Nephron (organoid): Measurements from ENCODE around the gene SELENOH.
"Not testable (repeated sequence)": the region's sequence is repeated elsewhere in the genome, so short reads cannot be mapped to it uniquely, and the experiment has no call there.

Experiments
- H3K27ac Mint-ChIP-seq, 3 experiments: 2 replicates each; pipeline ENCODE4 v1.8.0; 2020; ENCODE audit warnings: mixed read lengths in 3 of 3, mild to moderate bottlenecking in 2 of 3, moderate library complexity in 1 of 3
- H3K27me3 Mint-ChIP-seq: 2 replicates; pipeline ENCODE4 v1.8.0; 2021; ENCODE audit warnings: low read depth, mild to moderate bottlenecking, moderate library complexity, mixed read lengths
- H3K36me3 Mint-ChIP-seq: 2 replicates; pipeline ENCODE4 v1.8.0; 2020; ENCODE audit warnings: low read depth, mixed read lengths
- H3K4me1 Mint-ChIP-seq: 2 replicates; pipeline ENCODE4 v1.8.0; 2020; ENCODE audit warnings: mixed read lengths
- H3K4me3 Mint-ChIP-seq, 3 experiments: 2 replicates each; pipeline ENCODE4 v1.8.0; 2020; ENCODE audit warnings: mild to moderate bottlenecking in 3 of 3, mixed read lengths in 3 of 3, moderate library complexity in 2 of 3
- H3K9me3 Mint-ChIP-seq: 2 replicates; pipeline ENCODE4 v1.8.0; 2020; ENCODE audit warnings: mixed read lengths
- CTCF ChIP-seq, 3 experiments: fragments of 200-600 bp; sonication (generic); IDR thresholded peaks; one replicate each; pipeline ENCODE4 v1.5.0; 2021; ENCODE audit warnings: antibody characterized with exemption in 3 of 3; ENCODE audit not compliant: unreplicated experiment in 3 of 3

The SELENOH gene

GRCh38 chr11:57704932-57705331 lies 36.4 kb upstream of the SELENOH start:
- Mint-ChIP-seq H3K27me3 (no peaks in the 10 kb centered on the region), H3K27ac (no peak overlapping the region), H3K36me3 (peaks cover 50% of the 10 kb centered on the region), H3K9me3 (no peaks in the 10 kb centered on the region), H3K4me1 (no peaks in the 10 kb centered on the region), H3K4me3 (no peak overlapping the region)
- TF ChIP-seq CTCF (IDR thresholded peaks at IDR 0.05; ENCODE audit: unreplicated experiment in 3 of 3), result no peak

- not testable (repeated sequence) for H3K9me3 Mint-ChIP-seq, H3K4me3 Mint-ChIP-seq, H3K4me1 Mint-ChIP-seq, H3K27ac Mint-ChIP-seq, H3K27me3 Mint-ChIP-seq
- peaks cover 48% of the 10 kb centered on the region for H3K36me3 Mint-ChIP-seq
These were observed 35.9 kb upstream of the SELENOH start for GRCh38 chr11:57705432-57705831.

GRCh38 chr11:57709802-57710367 lies 31.4 kb upstream of the SELENOH start:
- Mint-ChIP-seq H3K4me1 (peaks cover 26% of the 10 kb centered on the region), H3K36me3 (peaks cover 39% of the 10 kb centered on the region), H3K9me3 (peaks cover 3% of the 10 kb centered on the region), H3K27me3 (no peaks in the 10 kb centered on the region), H3K4me3 (peak overlapping the region in 2 of 3 experiments; percentile 93 to 95), H3K27ac (no peak overlapping the region)
- no peak for TF ChIP-seq CTCF (IDR thresholded peaks at IDR 0.05; ENCODE audit: unreplicated experiment in 3 of 3)

- H3K4me1 Mint-ChIP-seq, result peaks cover 26% of the 10 kb centered on the region
- peak within 1 kb of the TSS; percentile 93 to 95 (median 94) for H3K4me3 Mint-ChIP-seq
- H3K27ac Mint-ChIP-seq, result peak within 1 kb of the TSS; percentile 84 to 95 (median 86)
- peaks cover 41% of the 10 kb centered on the region for H3K36me3 Mint-ChIP-seq
- TF ChIP-seq CTCF (IDR thresholded peaks at IDR 0.05; ENCODE audit: unreplicated experiment in 3 of 3), result no peak
- H3K9me3 Mint-ChIP-seq, result peaks cover 5% of the 10 kb centered on the region
- no peaks in the 10 kb centered on the region for H3K27me3 Mint-ChIP-seq
These were observed 29.7 kb upstream of the SELENOH start, which contains the start of gene MED19 for GRCh38 chr11:57711414-57712255. Gene MED19, minus strand, starts transcription at chr11:57712215. Its CDS starts 36 bp downstream, at chr11:57712179.

- peaks cover 41% of the 10 kb centered on the region for H3K36me3 Mint-ChIP-seq
- peak within 1 kb of the TSS; percentile 84 to 95 (median 86) for H3K27ac Mint-ChIP-seq
- H3K27me3 Mint-ChIP-seq, result no peaks in the 10 kb centered on the region
- TF ChIP-seq CTCF (IDR thresholded peaks at IDR 0.05; ENCODE audit: unreplicated experiment in 3 of 3), result no peak
- H3K4me3 Mint-ChIP-seq, result peak within 1 kb of the TSS; percentile 93 to 95 (median 94)
- H3K9me3 Mint-ChIP-seq, result peaks cover 5% of the 10 kb centered on the region
- H3K4me1 Mint-ChIP-seq, result peaks cover 26% of the 10 kb centered on the region
These were observed 28.8 kb upstream of the SELENOH start, which contains the start of gene TMX2 for GRCh38 chr11:57712256-57713150. Gene TMX2, plus strand, starts transcription at chr11:57712593. Its CDS starts 26 bp downstream, at chr11:57712619.

GRCh38 chr11:57713835-57714234 lies 27.5 kb upstream of the SELENOH start:
- no peaks in the 10 kb centered on the region for H3K27me3 Mint-ChIP-seq
- peaks cover 26% of the 10 kb centered on the region for H3K4me1 Mint-ChIP-seq

GRCh38 chr11:57716726-57717125 lies 24.6 kb upstream of the SELENOH start:
- peaks cover 50% of the 10 kb centered on the region for H3K36me3 Mint-ChIP-seq
- H3K27ac Mint-ChIP-seq, H3K27me3 Mint-ChIP-seq, H3K9me3 Mint-ChIP-seq, H3K4me3 Mint-ChIP-seq: not testable (repeated sequence)
- peaks cover 22% of the 10 kb centered on the region for H3K4me1 Mint-ChIP-seq

More at GRCh38 chr11:57713835-57714234, 27.5 kb upstream of the SELENOH start:
- H3K27ac Mint-ChIP-seq, result no peak overlapping the region
- H3K36me3 Mint-ChIP-seq, result peaks cover 46% of the 10 kb centered on the region
- H3K4me3 Mint-ChIP-seq, result peak overlapping the region; percentile 93 to 95 (median 94)
- no peak for TF ChIP-seq CTCF (IDR thresholded peaks at IDR 0.05; ENCODE audit: unreplicated experiment in 3 of 3)
- peaks cover 9% of the 10 kb centered on the region for H3K9me3 Mint-ChIP-seq
